GM23338 (cell line): ENCODE data around the gene FAM53B. TPM values are rescaled to one million over a fixed set of nuclear protein-coding genes. Genes with fewer than 3 reads are reported as not detected.

ENCODE experiments used
- ATAC-seq: fragments of 200-7000 bp; cut with Tn5 transposase; 3 replicates; pipeline ENCODE4 v1.9.1; 2020
- DNase-seq: peaks from one replicate; pipeline ENCODE4 v3.0.0-alpha.2; 2015; ENCODE audit warnings: low spot score
- H2AFZ ChIP-seq: fragments of 200-600 bp; sonication (generic); 2 replicates; pipeline ENCODE4 v1.8.0; 2016; ENCODE audit warnings: antibody characterized with exemption, mild to moderate bottlenecking, moderate library complexity
- H3F3A ChIP-seq: fragments of 200-600 bp; sonication (generic); replicated peaks from 2 replicates; pipeline ENCODE4 v1.8.0; 2017; ENCODE audit warnings: antibody characterized with exemption, mixed run types, low read depth
- H3K27ac ChIP-seq: fragments of 200-600 bp; sonication (generic); 2 replicates; pipeline ENCODE4 v1.6.1; 2016; ENCODE audit warnings: low read depth
- H3K27me3 ChIP-seq: fragments of 200-600 bp; sonication (generic); 2 replicates; pipeline ENCODE4 v1.8.0; 2016; ENCODE audit warnings: mild to moderate bottlenecking, mixed run types, moderate library complexity; ENCODE audit not compliant: insufficient read depth
- H3K36me3 ChIP-seq: fragments of 200-600 bp; sonication (generic); 2 replicates; pipeline ENCODE4 v1.8.0; 2016; ENCODE audit warnings: mild to moderate bottlenecking; ENCODE audit not compliant: insufficient read depth
- H3K4me1 ChIP-seq: fragments of 200-600 bp; sonication (generic); 2 replicates; pipeline ENCODE4 v1.8.0; 2016; ENCODE audit warnings: mild to moderate bottlenecking, moderate library complexity; ENCODE audit not compliant: insufficient read depth
- H3K4me2 ChIP-seq: fragments of 200-600 bp; sonication (generic); 2 replicates; pipeline ENCODE4 v1.7.1; 2017; ENCODE audit warnings: mixed run types
- H3K4me3 ChIP-seq: fragments of 200-600 bp; sonication (generic); 2 replicates; pipeline ENCODE4 v1.6.1; 2016; ENCODE audit warnings: mixed run types
- H3K79me2 ChIP-seq: fragments of 200-600 bp; sonication (generic); replicated peaks from 2 replicates; pipeline ENCODE4 v1.8.0; 2017; ENCODE audit warnings: mild to moderate bottlenecking; ENCODE audit not compliant: insufficient read depth
- H3K9me2 ChIP-seq: fragments of 200-600 bp; sonication (generic); 2 replicates; pipeline ENCODE4 v1.8.0; 2017; ENCODE audit not compliant: insufficient read depth
- H4K20me1 ChIP-seq: fragments of 200-600 bp; sonication (generic); replicated peaks from 2 replicates; pipeline ENCODE4 v1.8.0; 2017; ENCODE audit warnings: mild to moderate bottlenecking; ENCODE audit not compliant: insufficient read depth
- H3K27ac Mint-ChIP-seq: 2 replicates; pipeline ENCODE4 v1.8.0; 2020; ENCODE audit warnings: inconsistent platforms, mild to moderate bottlenecking, moderate library complexity, mixed read lengths
- H3K27me3 Mint-ChIP-seq: 3 replicates; pipeline ENCODE4 v1.8.0; 2022; ENCODE audit warnings: low read depth, mild to moderate bottlenecking, moderate library complexity, mixed read lengths, inconsistent platforms; ENCODE audit not compliant: insufficient read depth, poor library complexity
- H3K36me3 Mint-ChIP-seq: 3 replicates; pipeline ENCODE4 v1.8.0; 2021; ENCODE audit warnings: low read depth, mild to moderate bottlenecking, inconsistent platforms, moderate library complexity, mixed read lengths
- H3K4me1 Mint-ChIP-seq: 3 replicates; pipeline ENCODE4 v1.8.0; 2020; ENCODE audit warnings: mild to moderate bottlenecking, inconsistent platforms, mixed read lengths
- H3K4me3 Mint-ChIP-seq: 3 replicates; pipeline ENCODE4 v1.8.0; 2021; ENCODE audit warnings: moderate library complexity, mild to moderate bottlenecking, inconsistent platforms, mixed read lengths
- H3K9me3 Mint-ChIP-seq: 3 replicates; pipeline ENCODE4 v1.8.0; 2020; ENCODE audit warnings: moderate library complexity, mild to moderate bottlenecking, inconsistent platforms, mixed read lengths
- CTCF ChIP-seq, 2 experiments: fragments of 200-600 bp in 1 of 2; sonication (generic) in 1 of 2; conservative IDR thresholded peaks; 2 replicates each; pipeline versions ENCODE4 v1.5.1 to v1.6.1; 2016 to 2017; ENCODE audit warnings: antibody characterized with exemption in 2 of 2, low read depth in 2 of 2, mild to moderate bottlenecking in 2 of 2, moderate library complexity in 1 of 2
- EZH2 ChIP-seq: fragments of 200-600 bp; sonication (generic); IDR thresholded peaks from one replicate; pipeline ENCODE4 v1.8.0; 2017; ENCODE audit warnings: antibody characterized with exemption, mild to moderate bottlenecking, low read depth; ENCODE audit not compliant: unreplicated experiment
- EZH2phosphoT487 ChIP-seq: fragments of 200-600 bp; sonication (generic); IDR thresholded peaks from one replicate; pipeline ENCODE4 v1.8.1; 2018; ENCODE audit warnings: antibody characterized with exemption; ENCODE audit not compliant: unreplicated experiment
- NANOG ChIP-seq: IDR thresholded peaks from 2 replicates; pipeline ENCODE4 v1.6.1; 2016; ENCODE audit warnings: antibody characterized with exemption, borderline replicate concordance
- POLR2AphosphoS5 ChIP-seq: IDR thresholded peaks from 2 replicates; pipeline ENCODE4 v1.6.1; 2016; ENCODE audit warnings: antibody characterized with exemption, low read depth
- ZNF114 ChIP-seq: fragments of 250-450 bp; sonication (Bioruptor Pico); IDR thresholded peaks from 2 replicates; pipeline ENCODE4 v1.5.0; 2020; ENCODE audit warnings: mild to moderate bottlenecking, moderate library complexity
- ZNF331 ChIP-seq: fragments of 250-450 bp; sonication (Bioruptor Pico); IDR thresholded peaks from 2 replicates; pipeline ENCODE4 v1.5.0; 2020; ENCODE audit warnings: low read depth, mild to moderate bottlenecking, moderate library complexity
- polyA plus RNA-seq: library from polyadenylated mRNA; unstranded; fragments of >200 nt; fragmentation: Nextera tagmentation; extraction: Ambion mirVana; gene quantifications from 2 replicates; pipeline ENCODE4 v1.2.1, GENCODE V29; 2016
- total RNA-seq: library from RNA; depleted of rRNA; stranded (reverse); fragments of >200 nt; shearing (Covaris generic); gene quantifications from 2 replicates; pipeline ENCODE4 v1.2.3, GENCODE V29; 2014
- TF ChIP-seq, protein P1 (sequence below): IDR thresholded peaks from one replicate; pipeline ENCODE4 v1.6.1; 2018; ENCODE audit warnings: antibody characterized with exemption; ENCODE audit not compliant: unreplicated experiment
- TF ChIP-seq, protein P2 (sequence below): fragments of 250-450 bp; sonication (Bioruptor Pico); IDR thresholded peaks from 2 replicates; pipeline ENCODE4 v1.5.0; 2020; ENCODE audit warnings: mild to moderate bottlenecking, moderate library complexity

Gene FAM53B
- total and polyA plus RNA-seq, 2 experiments from 2014 or later: 3.0 to 20.3 TPM

- H3K27ac ChIP-seq: no peak overlapping the region
- H3K4me2 ChIP-seq: no peak overlapping the region
- no peaks in the 10 kb centered on the region for H3K9me3 Mint-ChIP-seq
- H3K27me3 ChIP-seq: no peaks in the 10 kb centered on the region
- no peak overlapping the region for H2AFZ ChIP-seq
- H4K20me1 ChIP-seq: peaks cover 2% of the 10 kb centered on the region; the same call in 1 of the 2 replicates
- ATAC-seq (no peak), DNase-seq (no peak)
- H3K27me3 Mint-ChIP-seq: peaks cover 3% of the 10 kb centered on the region
- H3K4me3 Mint-ChIP-seq: no peak overlapping the region
- peaks cover 10% of the 10 kb centered on the region for H3K4me1 ChIP-seq
- no peaks in the 10 kb centered on the region for H3K36me3 ChIP-seq
- H3K9me2 ChIP-seq: no peaks in the 10 kb centered on the region
- no peaks in the 10 kb centered on the region for H3K36me3 Mint-ChIP-seq
- TF ChIP-seq ZNF114 (no peak), POLR2AphosphoS5 (no peak), CTCF (conservative IDR thresholded peaks at IDR 0.05; ENCODE audit: low read depth in 2 of 2) (no peak), EZH2phosphoT487 (no peak), ZNF331 (no peak), NANOG (no peak), EZH2 (no peak)
- TF ChIP-seq, protein P1, sequence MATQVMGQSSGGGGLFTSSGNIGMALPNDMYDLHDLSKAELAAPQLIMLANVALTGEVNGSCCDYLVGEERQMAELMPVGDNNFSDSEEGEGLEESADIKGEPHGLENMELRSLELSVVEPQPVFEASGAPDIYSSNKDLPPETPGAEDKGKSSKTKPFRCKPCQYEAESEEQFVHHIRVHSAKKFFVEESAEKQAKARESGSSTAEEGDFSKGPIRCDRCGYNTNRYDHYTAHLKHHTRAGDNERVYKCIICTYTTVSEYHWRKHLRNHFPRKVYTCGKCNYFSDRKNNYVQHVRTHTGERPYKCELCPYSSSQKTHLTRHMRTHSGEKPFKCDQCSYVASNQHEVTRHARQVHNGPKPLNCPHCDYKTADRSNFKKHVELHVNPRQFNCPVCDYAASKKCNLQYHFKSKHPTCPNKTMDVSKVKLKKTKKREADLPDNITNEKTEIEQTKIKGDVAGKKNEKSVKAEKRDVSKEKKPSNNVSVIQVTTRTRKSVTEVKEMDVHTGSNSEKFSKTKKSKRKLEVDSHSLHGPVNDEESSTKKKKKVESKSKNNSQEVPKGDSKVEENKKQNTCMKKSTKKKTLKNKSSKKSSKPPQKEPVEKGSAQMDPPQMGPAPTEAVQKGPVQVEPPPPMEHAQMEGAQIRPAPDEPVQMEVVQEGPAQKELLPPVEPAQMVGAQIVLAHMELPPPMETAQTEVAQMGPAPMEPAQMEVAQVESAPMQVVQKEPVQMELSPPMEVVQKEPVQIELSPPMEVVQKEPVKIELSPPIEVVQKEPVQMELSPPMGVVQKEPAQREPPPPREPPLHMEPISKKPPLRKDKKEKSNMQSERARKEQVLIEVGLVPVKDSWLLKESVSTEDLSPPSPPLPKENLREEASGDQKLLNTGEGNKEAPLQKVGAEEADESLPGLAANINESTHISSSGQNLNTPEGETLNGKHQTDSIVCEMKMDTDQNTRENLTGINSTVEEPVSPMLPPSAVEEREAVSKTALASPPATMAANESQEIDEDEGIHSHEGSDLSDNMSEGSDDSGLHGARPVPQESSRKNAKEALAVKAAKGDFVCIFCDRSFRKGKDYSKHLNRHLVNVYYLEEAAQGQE: no peak
- TF ChIP-seq, protein P2, sequence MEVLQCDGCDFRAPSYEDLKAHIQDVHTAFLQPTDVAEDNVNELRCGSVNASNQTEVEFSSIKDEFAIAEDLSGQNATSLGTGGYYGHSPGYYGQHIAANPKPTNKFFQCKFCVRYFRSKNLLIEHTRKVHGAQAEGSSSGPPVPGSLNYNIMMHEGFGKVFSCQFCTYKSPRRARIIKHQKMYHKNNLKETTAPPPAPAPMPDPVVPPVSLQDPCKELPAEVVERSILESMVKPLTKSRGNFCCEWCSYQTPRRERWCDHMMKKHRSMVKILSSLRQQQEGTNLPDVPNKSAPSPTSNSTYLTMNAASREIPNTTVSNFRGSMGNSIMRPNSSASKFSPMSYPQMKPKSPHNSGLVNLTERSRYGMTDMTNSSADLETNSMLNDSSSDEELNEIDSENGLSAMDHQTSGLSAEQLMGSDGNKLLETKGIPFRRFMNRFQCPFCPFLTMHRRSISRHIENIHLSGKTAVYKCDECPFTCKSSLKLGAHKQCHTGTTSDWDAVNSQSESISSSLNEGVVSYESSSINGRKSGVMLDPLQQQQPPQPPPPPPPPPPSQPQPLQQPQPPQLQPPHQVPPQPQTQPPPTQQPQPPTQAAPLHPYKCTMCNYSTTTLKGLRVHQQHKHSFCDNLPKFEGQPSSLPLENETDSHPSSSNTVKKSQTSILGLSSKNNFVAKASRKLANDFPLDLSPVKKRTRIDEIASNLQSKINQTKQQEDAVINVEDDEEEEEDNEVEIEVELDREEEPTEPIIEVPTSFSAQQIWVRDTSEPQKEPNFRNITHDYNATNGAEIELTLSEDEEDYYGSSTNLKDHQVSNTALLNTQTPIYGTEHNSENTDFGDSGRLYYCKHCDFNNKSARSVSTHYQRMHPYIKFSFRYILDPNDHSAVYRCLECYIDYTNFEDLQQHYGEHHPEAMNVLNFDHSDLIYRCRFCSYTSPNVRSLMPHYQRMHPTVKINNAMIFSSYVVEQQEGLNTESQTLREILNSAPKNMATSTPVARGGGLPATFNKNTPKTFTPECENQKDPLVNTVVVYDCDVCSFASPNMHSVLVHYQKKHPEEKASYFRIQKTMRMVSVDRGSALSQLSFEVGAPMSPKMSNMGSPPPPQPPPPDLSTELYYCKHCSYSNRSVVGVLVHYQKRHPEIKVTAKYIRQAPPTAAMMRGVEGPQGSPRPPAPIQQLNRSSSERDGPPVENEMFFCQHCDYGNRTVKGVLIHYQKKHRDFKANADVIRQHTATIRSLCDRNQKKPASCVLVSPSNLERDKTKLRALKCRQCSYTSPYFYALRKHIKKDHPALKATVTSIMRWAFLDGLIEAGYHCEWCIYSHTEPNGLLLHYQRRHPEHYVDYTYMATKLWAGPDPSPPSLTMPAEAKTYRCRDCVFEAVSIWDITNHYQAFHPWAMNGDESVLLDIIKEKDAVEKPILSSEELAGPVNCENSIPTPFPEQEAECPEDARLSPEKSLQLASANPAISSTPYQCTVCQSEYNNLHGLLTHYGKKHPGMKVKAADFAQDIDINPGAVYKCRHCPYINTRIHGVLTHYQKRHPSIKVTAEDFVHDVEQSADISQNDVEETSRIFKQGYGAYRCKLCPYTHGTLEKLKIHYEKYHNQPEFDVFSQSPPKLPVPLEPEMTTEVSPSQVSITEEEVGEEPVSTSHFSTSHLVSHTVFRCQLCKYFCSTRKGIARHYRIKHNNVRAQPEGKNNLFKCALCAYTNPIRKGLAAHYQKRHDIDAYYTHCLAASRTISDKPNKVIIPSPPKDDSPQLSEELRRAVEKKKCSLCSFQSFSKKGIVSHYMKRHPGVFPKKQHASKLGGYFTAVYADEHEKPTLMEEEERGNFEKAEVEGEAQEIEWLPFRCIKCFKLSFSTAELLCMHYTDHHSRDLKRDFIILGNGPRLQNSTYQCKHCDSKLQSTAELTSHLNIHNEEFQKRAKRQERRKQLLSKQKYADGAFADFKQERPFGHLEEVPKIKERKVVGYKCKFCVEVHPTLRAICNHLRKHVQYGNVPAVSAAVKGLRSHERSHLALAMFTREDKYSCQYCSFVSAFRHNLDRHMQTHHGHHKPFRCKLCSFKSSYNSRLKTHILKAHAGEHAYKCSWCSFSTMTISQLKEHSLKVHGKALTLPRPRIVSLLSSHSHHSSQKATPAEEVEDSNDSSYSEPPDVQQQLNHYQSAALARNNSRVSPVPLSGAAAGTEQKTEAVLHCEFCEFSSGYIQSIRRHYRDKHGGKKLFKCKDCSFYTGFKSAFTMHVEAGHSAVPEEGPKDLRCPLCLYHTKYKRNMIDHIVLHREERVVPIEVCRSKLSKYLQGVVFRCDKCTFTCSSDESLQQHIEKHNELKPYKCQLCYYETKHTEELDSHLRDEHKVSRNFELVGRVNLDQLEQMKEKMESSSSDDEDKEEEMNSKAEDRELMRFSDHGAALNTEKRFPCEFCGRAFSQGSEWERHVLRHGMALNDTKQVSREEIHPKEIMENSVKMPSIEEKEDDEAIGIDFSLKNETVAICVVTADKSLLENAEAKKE (CRISPR knock-in tag): no peak
- no peaks in the 10 kb centered on the region; the same call in 1 of the 2 replicates for H3F3A ChIP-seq
- peaks cover 12% of the 10 kb centered on the region; the same call in 1 of the 2 replicates for H3K79me2 ChIP-seq
- peaks cover 38% of the 10 kb centered on the region for H3K4me1 Mint-ChIP-seq
- H3K27ac Mint-ChIP-seq: no peak overlapping the region
- H3K4me3 ChIP-seq: no peak overlapping the region
Observed at GRCh38 chr10:124717911-124718741, 26.1 kb downstream of the FAM53B start.
